ENCODE data around the gene PFKFB3.
"Not testable (repeated sequence)": the region's sequence is repeated elsewhere in the genome, so short reads cannot be mapped to it uniquely, and the experiment has no call there.

DNA sequence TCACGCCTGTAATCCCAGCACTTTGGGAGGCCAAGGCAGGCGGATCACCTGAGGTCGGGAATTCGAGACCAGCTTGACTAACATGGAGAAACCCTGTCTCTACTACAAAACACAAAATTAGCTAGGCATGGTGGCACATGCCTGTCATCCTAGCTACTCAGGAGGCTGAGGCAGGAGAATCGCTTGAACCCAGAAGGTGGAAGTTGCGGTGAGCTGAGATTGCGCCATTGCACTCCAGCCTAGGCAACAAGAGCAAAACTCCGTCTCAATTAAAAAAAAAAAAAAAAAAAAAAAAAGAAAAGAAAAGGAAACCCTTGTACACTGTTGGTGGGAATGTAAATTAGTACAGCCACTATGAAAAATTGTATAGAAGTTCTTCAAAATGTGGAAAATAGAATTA lies 46.2 kb downstream of the PFKFB3 start:
- not testable (repeated sequence) for TF ChIP-seq POLR2A (IDR thresholded peaks at IDR 0.05)
- TF ChIP-seq, protein P1, sequence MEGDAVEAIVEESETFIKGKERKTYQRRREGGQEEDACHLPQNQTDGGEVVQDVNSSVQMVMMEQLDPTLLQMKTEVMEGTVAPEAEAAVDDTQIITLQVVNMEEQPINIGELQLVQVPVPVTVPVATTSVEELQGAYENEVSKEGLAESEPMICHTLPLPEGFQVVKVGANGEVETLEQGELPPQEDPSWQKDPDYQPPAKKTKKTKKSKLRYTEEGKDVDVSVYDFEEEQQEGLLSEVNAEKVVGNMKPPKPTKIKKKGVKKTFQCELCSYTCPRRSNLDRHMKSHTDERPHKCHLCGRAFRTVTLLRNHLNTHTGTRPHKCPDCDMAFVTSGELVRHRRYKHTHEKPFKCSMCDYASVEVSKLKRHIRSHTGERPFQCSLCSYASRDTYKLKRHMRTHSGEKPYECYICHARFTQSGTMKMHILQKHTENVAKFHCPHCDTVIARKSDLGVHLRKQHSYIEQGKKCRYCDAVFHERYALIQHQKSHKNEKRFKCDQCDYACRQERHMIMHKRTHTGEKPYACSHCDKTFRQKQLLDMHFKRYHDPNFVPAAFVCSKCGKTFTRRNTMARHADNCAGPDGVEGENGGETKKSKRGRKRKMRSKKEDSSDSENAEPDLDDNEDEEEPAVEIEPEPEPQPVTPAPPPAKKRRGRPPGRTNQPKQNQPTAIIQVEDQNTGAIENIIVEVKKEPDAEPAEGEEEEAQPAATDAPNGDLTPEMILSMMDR (IDR thresholded peaks at IDR 0.05) = not testable (repeated sequence)

Data from adrenal gland (tissue), 5 donors.